ENCODE data around the gene CDH2.

DNA sequence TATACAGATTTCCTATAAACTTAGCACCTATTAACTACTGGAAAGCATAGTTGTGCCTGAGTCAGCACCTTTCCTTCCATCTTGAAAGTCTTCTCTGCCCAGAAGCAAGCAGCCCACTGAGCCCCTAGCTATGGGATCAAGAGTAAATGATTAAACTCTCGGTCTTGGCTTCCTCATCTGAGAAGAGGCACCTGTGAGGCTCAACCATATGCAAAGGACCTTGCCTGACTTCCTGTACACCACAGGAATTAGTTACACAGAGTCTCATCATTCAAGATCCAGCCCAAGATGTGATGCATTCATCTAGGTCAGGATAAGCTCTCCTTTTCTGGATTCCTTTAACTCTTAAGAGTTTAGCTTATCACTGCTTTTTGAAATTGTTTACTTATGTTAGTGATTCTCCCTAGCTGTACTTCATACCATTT lies 96.0 kb downstream of the CDH2 start:
- TF ChIP-seq, protein P1, sequence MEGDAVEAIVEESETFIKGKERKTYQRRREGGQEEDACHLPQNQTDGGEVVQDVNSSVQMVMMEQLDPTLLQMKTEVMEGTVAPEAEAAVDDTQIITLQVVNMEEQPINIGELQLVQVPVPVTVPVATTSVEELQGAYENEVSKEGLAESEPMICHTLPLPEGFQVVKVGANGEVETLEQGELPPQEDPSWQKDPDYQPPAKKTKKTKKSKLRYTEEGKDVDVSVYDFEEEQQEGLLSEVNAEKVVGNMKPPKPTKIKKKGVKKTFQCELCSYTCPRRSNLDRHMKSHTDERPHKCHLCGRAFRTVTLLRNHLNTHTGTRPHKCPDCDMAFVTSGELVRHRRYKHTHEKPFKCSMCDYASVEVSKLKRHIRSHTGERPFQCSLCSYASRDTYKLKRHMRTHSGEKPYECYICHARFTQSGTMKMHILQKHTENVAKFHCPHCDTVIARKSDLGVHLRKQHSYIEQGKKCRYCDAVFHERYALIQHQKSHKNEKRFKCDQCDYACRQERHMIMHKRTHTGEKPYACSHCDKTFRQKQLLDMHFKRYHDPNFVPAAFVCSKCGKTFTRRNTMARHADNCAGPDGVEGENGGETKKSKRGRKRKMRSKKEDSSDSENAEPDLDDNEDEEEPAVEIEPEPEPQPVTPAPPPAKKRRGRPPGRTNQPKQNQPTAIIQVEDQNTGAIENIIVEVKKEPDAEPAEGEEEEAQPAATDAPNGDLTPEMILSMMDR (conservative IDR thresholded peaks at IDR 0.05 in 1 of 2, IDR thresholded peaks at IDR 0.05 in 1 of 2; ENCODE audit: extremely low read depth in 1 of 2, insufficient read depth in 1 of 2, low read depth in 1 of 2, low read length in 2 of 2) = no peak
- TF ChIP-seq EZH2 (IDR thresholded peaks at IDR 0.05; ENCODE audit: borderline replicate concordance, low read length) = no peak
